Smooth muscle cell (in vitro differentiated cells): ENCODE measurements around the gene ZDHHC17. TPM values are rescaled to one million over a fixed set of nuclear protein-coding genes. Genes with fewer than 3 reads are reported as not detected.

Experiments used
- DNase-seq: peaks from one replicate; lab custom pipeline; 2025; ENCODE audit not compliant: unreplicated experiment; lab: John Stamatoyannopoulos, UW
- H2AFZ ChIP-seq: fragments of 200-600 bp; sonication (generic); 2 replicates; pipeline ENCODE4 v1.6.0; 2016; ENCODE audit warnings: antibody characterized with exemption, low read depth, mild to moderate bottlenecking
- H3F3A ChIP-seq: fragments of 200-600 bp; sonication (generic); 2 replicates; pipeline ENCODE4 v1.6.0; 2017; ENCODE audit warnings: antibody characterized with exemption, low read depth
- H3K27ac ChIP-seq: fragments of 200-600 bp; sonication (generic); 2 replicates; pipeline ENCODE4 v1.5.1; 2016; ENCODE audit warnings: low read depth, mild to moderate bottlenecking
- H3K27me3 ChIP-seq: fragments of 200-600 bp; sonication (generic); 2 replicates; pipeline ENCODE4 v1.6.1; 2016; ENCODE audit warnings: low read depth, mild to moderate bottlenecking
- H3K36me3 ChIP-seq: fragments of 200-600 bp; sonication (generic); 2 replicates; pipeline ENCODE4 v1.5.1; 2016; ENCODE audit warnings: low read depth
- H3K4me1 ChIP-seq: fragments of 200-600 bp; sonication (generic); 2 replicates; pipeline ENCODE4 v1.5.1; 2016; ENCODE audit warnings: low read depth
- H3K4me2 ChIP-seq: fragments of 200-600 bp; sonication (generic); 2 replicates; pipeline ENCODE4 v1.6.0; 2016; ENCODE audit warnings: mild to moderate bottlenecking
- H3K4me3 ChIP-seq: fragments of 200-600 bp; sonication (generic); 2 replicates; pipeline ENCODE4 v1.5.1; 2016; ENCODE audit warnings: mild to moderate bottlenecking
- H3K79me2 ChIP-seq: fragments of 200-600 bp; sonication (generic); 2 replicates; pipeline ENCODE4 v1.6.0; 2016; ENCODE audit warnings: low read depth, mild to moderate bottlenecking
- H3K9ac ChIP-seq: fragments of 200-600 bp; sonication (generic); 2 replicates; pipeline ENCODE4 v1.6.0; 2016; ENCODE audit warnings: low read depth
- H3K9me3 ChIP-seq: fragments of 200-600 bp; sonication (generic); replicated peaks from 2 replicates; pipeline ENCODE4 v1.5.1; 2016; ENCODE audit warnings: low read depth
- H4K20me1 ChIP-seq: fragments of 200-600 bp; sonication (generic); 2 replicates; pipeline ENCODE4 v1.6.0; 2016; ENCODE audit warnings: low read depth
- CTCF ChIP-seq: fragments of 200-600 bp; sonication (generic); IDR thresholded peaks from 2 replicates; pipeline ENCODE4 v1.5.1; 2017; ENCODE audit warnings: borderline replicate concordance, mild to moderate bottlenecking, antibody characterized with exemption; ENCODE audit not compliant: insufficient read depth, poor library complexity, severe bottlenecking
- WGBS: methylation state at CpG from one replicate; pipeline ENCODE4 v1.1.7; 2016; ENCODE audit warnings: low lambda C conversion rate; 5-methylcytosine and 5-hydroxymethylcytosine counted together
- polyA plus RNA-seq: library from polyadenylated mRNA; unstranded; fragments of >200 nt; fragmentation: Nextera tagmentation; extraction: Ambion mirVana; gene quantifications from 2 replicates; pipeline ENCODE4 v1.2.1, GENCODE V29; 2016
- total RNA-seq: library from RNA; depleted of rRNA; stranded (reverse); fragments of >200 nt; gene quantifications from 2 replicates; pipeline ENCODE4 v1.2.3, GENCODE V29; 2014

ZDHHC17 gene
- total and polyA plus RNA-seq, 2 experiments from 2014 or later = 12.8 to 34.8 TPM

GRCh38 chr12:76856018-76856644 is 92.2 kb downstream of the ZDHHC17 start:
- peaks cover 11% of the 10 kb centered on the region for H3K4me1 ChIP-seq
- peaks cover 9% of the 10 kb centered on the region for H4K20me1 ChIP-seq
- H2AFZ ChIP-seq = no peak overlapping the region
- H3K27me3 ChIP-seq = no peaks in the 10 kb centered on the region
- no peak overlapping the region for H3K9ac ChIP-seq
- H3K36me3 ChIP-seq = peaks cover 21% of the 10 kb centered on the region
- no peak overlapping the region for H3K4me2 ChIP-seq
- no peaks in the 10 kb centered on the region for H3K9me3 ChIP-seq
- 93% methylated on average over 1 of the region's 1 CpG for WGBS
- peak overlapping the region; percentile 21 for H3K27ac ChIP-seq
- no peak for TF ChIP-seq CTCF
- no peak for DNase-seq
- H3F3A ChIP-seq = peaks cover 45% of the 10 kb centered on the region
- H3K4me3 ChIP-seq = no peak overlapping the region
- H3K79me2 ChIP-seq = no peaks in the 10 kb centered on the region

- peak overlapping the region; percentile 40 for H3K4me2 ChIP-seq
- 58% methylated on average over 4 of the region's 4 CpGs for WGBS
- DNase-seq = no peak
- H3K4me3 ChIP-seq = no peak overlapping the region
- peaks cover 29% of the 10 kb centered on the region for H3K36me3 ChIP-seq
- H3K9ac ChIP-seq = no peak overlapping the region
- H3F3A ChIP-seq = peaks cover 66% of the 10 kb centered on the region
- H3K79me2 ChIP-seq = peaks cover 14% of the 10 kb centered on the region
- no peaks in the 10 kb centered on the region for H3K27me3 ChIP-seq
- peaks cover 15% of the 10 kb centered on the region for H4K20me1 ChIP-seq
- no peaks in the 10 kb centered on the region for H3K9me3 ChIP-seq
- H3K4me1 ChIP-seq = peaks cover 32% of the 10 kb centered on the region
- peak overlapping the region; percentile 40 for H3K27ac ChIP-seq
- no peak overlapping the region for H2AFZ ChIP-seq
- no peak for TF ChIP-seq CTCF
These were observed 95.7 kb downstream of the ZDHHC17 start for GRCh38 chr12:76859611-76860010.

- H3K27me3 ChIP-seq = no peaks in the 10 kb centered on the region
- no peak for DNase-seq
- 81% methylated on average over 3 of the region's 3 CpGs for WGBS
- no peak overlapping the region for H3K4me2 ChIP-seq
- no peak for TF ChIP-seq CTCF
- H3K27ac ChIP-seq = peak overlapping the region; percentile 40
- no peaks in the 10 kb centered on the region for H3K9me3 ChIP-seq
- peaks cover 14% of the 10 kb centered on the region for H3K79me2 ChIP-seq
- H3K4me3 ChIP-seq = no peak overlapping the region
- no peak overlapping the region for H2AFZ ChIP-seq
- peaks cover 29% of the 10 kb centered on the region for H3K36me3 ChIP-seq
- H3F3A ChIP-seq = peaks cover 71% of the 10 kb centered on the region
- peaks cover 39% of the 10 kb centered on the region for H3K4me1 ChIP-seq
- H4K20me1 ChIP-seq = peaks cover 15% of the 10 kb centered on the region
- H3K9ac ChIP-seq = no peak overlapping the region
These were observed 96.3 kb downstream of the ZDHHC17 start for GRCh38 chr12:76860256-76860655.
